ENCODE data around the gene NMUR1.

The NMUR1 gene

DNA sequence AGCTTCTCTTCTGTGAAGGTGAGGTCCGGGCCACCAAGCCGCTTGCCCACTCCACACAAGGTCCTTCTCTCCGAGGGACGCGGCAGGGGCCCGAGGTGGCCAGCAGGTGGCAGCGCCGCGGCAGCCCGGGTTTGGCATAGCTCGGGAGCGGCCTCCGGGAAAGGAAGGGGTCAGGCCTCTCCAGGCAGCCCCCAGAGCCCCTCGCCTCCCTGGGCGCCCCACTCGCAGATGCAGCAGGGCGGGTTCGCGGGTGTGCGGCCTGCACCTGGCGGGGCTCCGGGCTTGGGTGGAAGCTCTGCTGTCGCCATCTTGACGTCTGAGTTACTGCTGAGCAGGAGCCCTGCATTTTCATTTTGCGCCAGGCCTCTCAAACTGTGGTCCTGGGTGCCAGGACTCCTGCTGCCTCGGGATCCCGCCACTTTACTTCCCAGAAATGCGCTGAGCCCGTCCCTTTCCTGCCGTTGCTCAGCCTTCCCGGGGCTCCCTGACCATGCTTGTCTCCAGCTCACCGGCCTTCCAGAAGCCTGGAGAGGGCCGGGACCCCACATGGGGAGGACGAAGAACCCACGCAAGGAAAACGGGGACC, 47.3 kb downstream of the NMUR1 start:
- peak overlapping the region; percentile 67 for H3K27ac ChIP-seq (ENCODE audit: low read length)
- no peaks in the 10 kb centered on the region for H3K9me2 ChIP-seq (replicated peaks; ENCODE audit: insufficient read depth, low read length)
- H3K27me3 ChIP-seq (replicated peaks; ENCODE audit: insufficient read depth, low read length), result no peaks in the 10 kb centered on the region
- peak; percentile 80 for DNase-seq
- H3K79me2 ChIP-seq (ENCODE audit: low read length), result no peaks in the 10 kb centered on the region
- H4K20me1 ChIP-seq (ENCODE audit: insufficient read depth, low read length), result no peaks in the 10 kb centered on the region
- peak overlapping the region; percentile 78 for H3K4me3 ChIP-seq (ENCODE audit: low read length)
- H3K36me3 ChIP-seq (replicated peaks; ENCODE audit: insufficient read depth, low read length), result no peaks in the 10 kb centered on the region
- peak overlapping the region; percentile 95 for H3K9ac ChIP-seq (ENCODE audit: low read length)
- H3K4me1 ChIP-seq (ENCODE audit: low read length), result peaks cover 3% of the 10 kb centered on the region; the same call in 1 of the 2 replicates
- no peak for TF ChIP-seq EZH2 (optimal IDR thresholded peaks at IDR 0.05; ENCODE audit: low read depth, low read length)
- TF ChIP-seq, protein P1, sequence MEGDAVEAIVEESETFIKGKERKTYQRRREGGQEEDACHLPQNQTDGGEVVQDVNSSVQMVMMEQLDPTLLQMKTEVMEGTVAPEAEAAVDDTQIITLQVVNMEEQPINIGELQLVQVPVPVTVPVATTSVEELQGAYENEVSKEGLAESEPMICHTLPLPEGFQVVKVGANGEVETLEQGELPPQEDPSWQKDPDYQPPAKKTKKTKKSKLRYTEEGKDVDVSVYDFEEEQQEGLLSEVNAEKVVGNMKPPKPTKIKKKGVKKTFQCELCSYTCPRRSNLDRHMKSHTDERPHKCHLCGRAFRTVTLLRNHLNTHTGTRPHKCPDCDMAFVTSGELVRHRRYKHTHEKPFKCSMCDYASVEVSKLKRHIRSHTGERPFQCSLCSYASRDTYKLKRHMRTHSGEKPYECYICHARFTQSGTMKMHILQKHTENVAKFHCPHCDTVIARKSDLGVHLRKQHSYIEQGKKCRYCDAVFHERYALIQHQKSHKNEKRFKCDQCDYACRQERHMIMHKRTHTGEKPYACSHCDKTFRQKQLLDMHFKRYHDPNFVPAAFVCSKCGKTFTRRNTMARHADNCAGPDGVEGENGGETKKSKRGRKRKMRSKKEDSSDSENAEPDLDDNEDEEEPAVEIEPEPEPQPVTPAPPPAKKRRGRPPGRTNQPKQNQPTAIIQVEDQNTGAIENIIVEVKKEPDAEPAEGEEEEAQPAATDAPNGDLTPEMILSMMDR (IDR thresholded peaks at IDR 0.05; ENCODE audit: low read length), result peak; percentile 82
- peak overlapping the region; percentile 95 for H2AFZ ChIP-seq (ENCODE audit: low read length)
- peak overlapping the region; percentile 95 for H3K4me2 ChIP-seq (ENCODE audit: low read depth, low read length)
- no peaks in the 10 kb centered on the region for H3F3A ChIP-seq (ENCODE audit: insufficient read depth, low read length)
- no peaks in the 10 kb centered on the region for H3K9me3 ChIP-seq (replicated peaks; ENCODE audit: insufficient read depth, low read length)

DNA sequence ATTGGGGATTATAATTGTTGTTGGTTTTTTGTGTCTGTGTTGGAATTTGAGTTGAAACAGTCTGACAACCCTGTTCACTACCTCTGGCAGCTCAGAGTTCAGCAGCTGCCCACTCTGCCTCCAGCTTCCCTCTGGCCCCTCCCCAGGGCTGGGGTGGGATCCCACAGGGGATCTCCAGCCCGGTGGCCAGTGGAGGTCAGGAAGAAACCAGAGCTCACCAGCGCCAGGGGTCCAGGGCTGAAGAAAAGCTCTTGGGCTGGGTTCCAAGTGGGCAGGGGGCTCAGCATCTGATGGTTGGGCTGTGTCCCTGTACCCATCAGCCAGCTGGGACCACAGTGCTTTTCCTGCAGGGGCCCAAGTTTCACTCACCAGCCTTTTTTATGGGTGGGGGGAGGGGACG, 49.5 kb downstream of the NMUR1 start:
- DNase-seq, result no peak
- Histone ChIP-seq H2AFZ (ENCODE audit: low read length) (no peak overlapping the region), H3K4me2 (ENCODE audit: low read depth, low read length) (no peak overlapping the region), H3K9me2 (replicated peaks; ENCODE audit: insufficient read depth, low read length) (no peaks in the 10 kb centered on the region), H3K9ac (ENCODE audit: low read length) (no peak overlapping the region), H3K27ac (ENCODE audit: low read length) (no peak overlapping the region), H3K27me3 (replicated peaks; ENCODE audit: insufficient read depth, low read length) (no peaks in the 10 kb centered on the region), H4K20me1 (ENCODE audit: insufficient read depth, low read length) (no peaks in the 10 kb centered on the region), H3K79me2 (ENCODE audit: low read length) (no peaks in the 10 kb centered on the region), H3K4me3 (ENCODE audit: low read length) (no peak overlapping the region), H3K9me3 (replicated peaks; ENCODE audit: insufficient read depth, low read length) (no peaks in the 10 kb centered on the region), H3F3A (ENCODE audit: insufficient read depth, low read length) (no peaks in the 10 kb centered on the region), H3K4me1 (ENCODE audit: low read length) (peaks cover 3% of the 10 kb centered on the region; the same call in 1 of the 2 replicates), H3K36me3 (replicated peaks; ENCODE audit: insufficient read depth, low read length) (no peaks in the 10 kb centered on the region)
- TF ChIP-seq, protein P1 (IDR thresholded peaks at IDR 0.05; ENCODE audit: low read length), result no peak
- no peak for TF ChIP-seq EZH2 (optimal IDR thresholded peaks at IDR 0.05; ENCODE audit: low read depth, low read length)
- TF ChIP-seq EZH2phosphoT487 (IDR thresholded peaks at IDR 0.05; ENCODE audit: low read length), result no peak

DNA sequence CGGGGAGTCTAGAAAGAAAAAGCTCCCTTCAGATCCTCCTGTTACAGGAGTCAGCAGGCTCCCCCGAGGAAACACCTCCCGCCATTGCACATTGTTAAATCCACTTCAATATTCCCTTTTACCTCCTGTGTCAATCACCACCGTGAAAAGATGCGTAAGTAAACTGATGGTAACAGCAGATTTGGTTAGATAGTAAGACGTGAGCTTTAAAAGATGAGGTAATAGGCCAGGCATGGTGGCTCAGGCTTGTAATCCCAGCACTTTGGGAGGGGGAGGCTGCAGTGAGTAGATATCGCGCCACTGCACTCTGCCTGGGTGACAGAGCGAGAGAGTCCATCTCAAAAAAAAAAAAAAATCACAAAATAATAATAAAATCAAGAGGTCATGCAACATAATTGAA, 50.8 kb downstream of the NMUR1 start:
- Histone ChIP-seq H3F3A (ENCODE audit: insufficient read depth, low read length) (no peaks in the 10 kb centered on the region), H2AFZ (ENCODE audit: low read length) (no peak overlapping the region), H3K9me3 (replicated peaks; ENCODE audit: insufficient read depth, low read length) (no peaks in the 10 kb centered on the region), H4K20me1 (ENCODE audit: insufficient read depth, low read length) (no peaks in the 10 kb centered on the region), H3K27me3 (replicated peaks; ENCODE audit: insufficient read depth, low read length) (no peaks in the 10 kb centered on the region), H3K9ac (ENCODE audit: low read length) (no peak overlapping the region), H3K79me2 (ENCODE audit: low read length) (no peaks in the 10 kb centered on the region), H3K27ac (ENCODE audit: low read length) (no peak overlapping the region), H3K4me2 (ENCODE audit: low read depth, low read length) (no peak overlapping the region), H3K4me3 (ENCODE audit: low read length) (no peak overlapping the region), H3K4me1 (ENCODE audit: low read length) (peaks cover 3% of the 10 kb centered on the region; the same call in 1 of the 2 replicates), H3K36me3 (replicated peaks; ENCODE audit: insufficient read depth, low read length) (no peaks in the 10 kb centered on the region), H3K9me2 (replicated peaks; ENCODE audit: insufficient read depth, low read length) (no peaks in the 10 kb centered on the region)
- TF ChIP-seq EZH2phosphoT487 (IDR thresholded peaks at IDR 0.05; ENCODE audit: low read length) (no peak), EZH2 (optimal IDR thresholded peaks at IDR 0.05; ENCODE audit: low read depth, low read length) (no peak)
- TF ChIP-seq, protein P1 (IDR thresholded peaks at IDR 0.05; ENCODE audit: low read length), result no peak
- DNase-seq, result no peak
